ENCODE results near the gene DARS1. TPM values are rescaled to one million over a fixed set of nuclear protein-coding genes. Genes with fewer than 3 reads are reported as not detected.
A peak's percentile ranks its signal among the peaks of the same experiment; 100 is the strongest.
"Not testable (repeated sequence)": the region's sequence is repeated elsewhere in the genome, so short reads cannot be mapped to it uniquely, and the experiment has no call there.

DARS1 gene
- total RNA-seq, 1 donor from 2014 or later: 174 TPM

GRCh38 chr2:135885709-135886108 is 99.7 kb downstream of the DARS1 start:
- no peak for DNase-seq (ENCODE audit: low read depth)

DNA sequence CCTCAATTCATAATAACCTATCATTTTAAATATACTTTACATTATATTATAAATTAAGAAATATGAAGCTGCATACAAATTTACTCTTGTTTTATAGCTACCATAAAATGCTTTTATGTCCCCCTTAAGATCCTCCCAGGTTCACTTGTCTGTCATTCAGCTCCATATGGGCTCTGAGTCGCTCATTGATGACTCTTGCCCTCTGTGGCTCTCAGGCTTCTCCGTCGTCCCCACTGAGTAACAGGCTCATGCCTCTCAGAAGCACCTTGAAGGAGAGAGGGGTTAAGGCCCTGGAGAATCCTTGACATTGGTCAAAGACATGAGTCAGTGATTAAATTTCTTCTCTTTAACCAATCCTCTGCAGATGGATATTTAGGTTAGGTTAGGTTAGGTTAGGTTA is 103.0 kb downstream of the DARS1 start:
- no peak for DNase-seq (ENCODE audit: low read depth)

DNA sequence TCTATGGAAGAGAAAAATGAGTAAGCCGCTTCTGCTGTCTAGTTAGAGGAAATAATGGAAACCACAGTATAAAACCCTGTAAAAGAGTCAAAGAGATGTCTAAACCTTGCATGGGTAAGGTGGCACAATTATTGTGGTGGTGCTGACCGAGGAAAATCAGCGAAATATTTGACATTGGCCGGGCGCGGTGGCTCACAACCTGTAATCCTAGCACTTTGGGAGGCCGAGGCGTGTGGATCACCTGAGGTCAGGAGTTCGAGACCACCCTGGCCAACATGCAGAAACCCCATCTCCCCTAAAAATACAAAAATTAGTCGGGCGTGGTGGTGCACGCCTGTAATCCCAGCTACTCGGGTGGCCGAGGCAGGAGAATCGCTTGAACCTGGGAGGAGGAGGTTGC is 108.7 kb downstream of the DARS1 start:
- DNase-seq (ENCODE audit: low read depth): not testable (repeated sequence)

GRCh38 chr2:135876066-135876711 is 109.2 kb downstream of the DARS1 start, which contains the start of gene MCM6:
Gene MCM6 (minus strand): TSS chr2:135876443. CDS start chr2:135876365, 78 bp downstream.
- peak; percentile 98 for DNase-seq (ENCODE audit: low read depth)

GRCh38 chr2:135875491-135876065 is 109.8 kb downstream of the DARS1 start:
- DNase-seq (ENCODE audit: low read depth): peak; percentile 31

GRCh38 chr2:135874777-135875365 is 110.6 kb downstream of the DARS1 start:
- DNase-seq (ENCODE audit: low read depth): no peak

GRCh38 chr2:135870571-135870970 is 114.9 kb downstream of the DARS1 start:
- no peak for DNase-seq (ENCODE audit: low read depth)

- no peak for DNase-seq (ENCODE audit: low read depth)
Measured at GRCh38 chr2:135863233-135863632, 122.2 kb downstream of the DARS1 start.

GRCh38 chr2:135862718-135863117 is 122.7 kb downstream of the DARS1 start:
- no peak for DNase-seq (ENCODE audit: low read depth)

Other genes with a start within 250 kb of the DARS1 start
- gene UBXN4, start 243.8 kb downstream of the DARS1 start, total RNA-seq: 63.0 and 133 TPM in 2 replicates
- gene LCT, start 148.4 kb downstream of the DARS1 start, total RNA-seq: not detected in 2 replicates
- gene MCM6, start 109.2 kb downstream of the DARS1 start, total RNA-seq: 14.4 and 14.8 TPM in 2 replicates
- gene CXCR4, start 132.5 kb upstream of the DARS1 start, total RNA-seq: 0.52 and 1.6 TPM in 2 replicates